Lower leg skin (tissue), 3 donors: ENCODE measurements around the gene TANGO6.

Experiments used
- POLR2A ChIP-seq, 2 donors: fragments of 450-650 bp; IDR thresholded peaks; one replicate each; pipeline ENCODE4 v1.6.1; 2016 to 2017; ENCODE audit warnings: antibody characterized with exemption in 2 of 2, mild to moderate bottlenecking in 1 of 2, moderate library complexity in 1 of 2
- TF ChIP-seq, protein P1 (sequence below), 3 donors: fragments of 450-650 bp; IDR thresholded peaks; one replicate each; pipeline ENCODE4 v1.5.1; 2016; ENCODE audit warnings: antibody characterized with exemption in 3 of 3, mild to moderate bottlenecking in 3 of 3, moderate library complexity in 2 of 3

DNA sequence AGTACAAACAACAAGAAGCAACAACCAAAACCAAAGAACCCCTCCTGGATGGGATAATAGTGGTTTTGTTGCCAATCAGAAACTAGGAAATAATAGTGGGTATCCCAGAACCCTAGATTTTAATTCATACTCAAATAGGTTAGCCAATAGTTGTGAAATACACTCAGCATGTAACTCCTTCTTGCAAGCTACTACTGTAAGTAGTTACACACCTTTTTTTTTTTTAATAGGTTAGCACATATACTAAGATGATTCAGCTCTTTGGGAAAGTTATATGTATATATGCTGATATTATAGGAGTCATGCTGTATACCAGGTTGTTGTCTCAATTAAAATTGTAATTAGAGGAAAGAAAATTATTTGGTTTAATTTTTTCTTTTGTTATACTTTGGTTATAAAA lies 169.6 kb downstream of the TANGO6 start:
- TF ChIP-seq, protein P1, sequence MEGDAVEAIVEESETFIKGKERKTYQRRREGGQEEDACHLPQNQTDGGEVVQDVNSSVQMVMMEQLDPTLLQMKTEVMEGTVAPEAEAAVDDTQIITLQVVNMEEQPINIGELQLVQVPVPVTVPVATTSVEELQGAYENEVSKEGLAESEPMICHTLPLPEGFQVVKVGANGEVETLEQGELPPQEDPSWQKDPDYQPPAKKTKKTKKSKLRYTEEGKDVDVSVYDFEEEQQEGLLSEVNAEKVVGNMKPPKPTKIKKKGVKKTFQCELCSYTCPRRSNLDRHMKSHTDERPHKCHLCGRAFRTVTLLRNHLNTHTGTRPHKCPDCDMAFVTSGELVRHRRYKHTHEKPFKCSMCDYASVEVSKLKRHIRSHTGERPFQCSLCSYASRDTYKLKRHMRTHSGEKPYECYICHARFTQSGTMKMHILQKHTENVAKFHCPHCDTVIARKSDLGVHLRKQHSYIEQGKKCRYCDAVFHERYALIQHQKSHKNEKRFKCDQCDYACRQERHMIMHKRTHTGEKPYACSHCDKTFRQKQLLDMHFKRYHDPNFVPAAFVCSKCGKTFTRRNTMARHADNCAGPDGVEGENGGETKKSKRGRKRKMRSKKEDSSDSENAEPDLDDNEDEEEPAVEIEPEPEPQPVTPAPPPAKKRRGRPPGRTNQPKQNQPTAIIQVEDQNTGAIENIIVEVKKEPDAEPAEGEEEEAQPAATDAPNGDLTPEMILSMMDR (IDR thresholded peaks at IDR 0.05): no peak
- TF ChIP-seq POLR2A (IDR thresholded peaks at IDR 0.05): no peak
